Measurements from ENCODE around the gene ITGB6. TPM values are rescaled to one million over a fixed set of nuclear protein-coding genes. Genes with fewer than 3 reads are reported as not detected.

ITGB6 gene
- total and polyA plus RNA-seq, 2 donors from 2014 or later: 13.4 to 302 TPM

DNA sequence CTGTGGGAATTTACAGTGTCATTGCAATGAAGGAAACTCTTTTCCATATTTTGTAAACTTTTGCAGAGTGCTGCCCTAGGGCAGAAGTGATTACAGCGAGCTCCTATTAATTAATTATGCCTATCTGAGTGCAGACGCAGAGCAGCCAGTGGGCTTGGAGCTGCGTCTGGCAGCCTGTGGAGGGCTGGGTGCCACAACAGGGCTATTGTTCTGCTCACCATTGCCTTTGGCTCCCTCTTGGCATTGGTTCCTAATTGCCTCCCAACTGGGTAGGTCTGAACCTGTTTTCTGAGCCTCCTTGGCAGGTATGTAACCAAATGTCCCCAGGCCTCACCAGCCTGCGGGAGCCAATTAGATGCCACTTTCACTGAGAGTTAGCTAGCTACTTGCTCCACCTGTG is 25.6 kb upstream of the ITGB6 start:
- no peak overlapping the region for H3K9ac ChIP-seq (ENCODE audit: low read length in 3 of 3)
- no peak overlapping the region for H3K4me3 ChIP-seq (ENCODE audit: low read length in 3 of 3)
- no peaks in the 10 kb centered on the region for H3K9me3 ChIP-seq (ENCODE audit: control insufficient read depth in 2 of 3, insufficient read depth in 1 of 3, low read length in 3 of 3)
- DNase-seq (peak in 2 of 5 donors; percentile 24 to 29), FAIRE-seq (no peak)
- H3K4me1 ChIP-seq (ENCODE audit: control insufficient read depth in 2 of 3, insufficient read depth in 2 of 3, low read depth in 1 of 3, low read length in 3 of 3): peaks cover 6 to 64% (median 41%) of the 10 kb centered on the region in 3 donors
- no peak for TF ChIP-seq CTCF (IDR thresholded peaks at IDR 0.05; ENCODE audit: borderline replicate concordance, extremely low read depth, insufficient read depth)
- intact Hi-C loops (cut with DNase I): no loop called here
- H3K27ac ChIP-seq (ENCODE audit: low read depth in 2 of 2, low read length in 2 of 2): peak overlapping the region; percentile 56 to 61
- H3K36me3 ChIP-seq (ENCODE audit: control insufficient read depth in 2 of 3, insufficient read depth in 3 of 3, low read length in 3 of 3): no peaks in the 10 kb centered on the region
- H3K27me3 ChIP-seq (ENCODE audit: control insufficient read depth, insufficient read depth, low read length): no peaks in the 10 kb centered on the region

GRCh38 chr2:160224507-160224906 is 24.4 kb upstream of the ITGB6 start:
- no peak for FAIRE-seq
- TF ChIP-seq CTCF (IDR thresholded peaks at IDR 0.05; ENCODE audit: borderline replicate concordance, extremely low read depth, insufficient read depth): no peak
- Histone ChIP-seq H3K27ac (ENCODE audit: low read depth in 2 of 2, low read length in 2 of 2) (peak overlapping the region in 1 of 2 donors; percentile 58), H3K27me3 (ENCODE audit: control insufficient read depth, insufficient read depth, low read length) (no peaks in the 10 kb centered on the region), H3K36me3 (ENCODE audit: control insufficient read depth in 2 of 3, insufficient read depth in 3 of 3, low read length in 3 of 3) (no peaks in the 10 kb centered on the region), H3K4me1 (ENCODE audit: control insufficient read depth in 2 of 3, insufficient read depth in 2 of 3, low read depth in 1 of 3, low read length in 3 of 3) (peaks cover 11 to 70% (median 49%) of the 10 kb centered on the region in 3 donors), H3K9ac (ENCODE audit: low read length in 3 of 3) (no peak overlapping the region), H3K4me3 (ENCODE audit: low read length in 3 of 3) (no peak overlapping the region), H3K9me3 (ENCODE audit: control insufficient read depth in 2 of 3, insufficient read depth in 1 of 3, low read length in 3 of 3) (no peaks in the 10 kb centered on the region)
- no peak for DNase-seq
- intact Hi-C loops (cut with DNase I): no loop called here

GRCh38 chr2:160224060-160224459 is 24.0 kb upstream of the ITGB6 start:
- Histone ChIP-seq H3K9me3 (ENCODE audit: control insufficient read depth in 2 of 3, insufficient read depth in 1 of 3, low read length in 3 of 3) (no peaks in the 10 kb centered on the region), H3K9ac (ENCODE audit: low read length in 3 of 3) (no peak overlapping the region), H3K27ac (ENCODE audit: low read depth in 2 of 2, low read length in 2 of 2) (peak overlapping the region in 1 of 2 donors; percentile 58), H3K27me3 (ENCODE audit: control insufficient read depth, insufficient read depth, low read length) (no peaks in the 10 kb centered on the region), H3K4me3 (ENCODE audit: low read length in 3 of 3) (no peak overlapping the region), H3K4me1 (ENCODE audit: control insufficient read depth in 2 of 3, insufficient read depth in 2 of 3, low read depth in 1 of 3, low read length in 3 of 3) (peaks cover 9 to 66% (median 46%) of the 10 kb centered on the region in 3 donors), H3K36me3 (ENCODE audit: control insufficient read depth in 2 of 3, insufficient read depth in 3 of 3, low read length in 3 of 3) (no peaks in the 10 kb centered on the region)
- intact Hi-C loops (cut with DNase I): no loop called here
- no peak for FAIRE-seq
- no peak for DNase-seq
- TF ChIP-seq CTCF (IDR thresholded peaks at IDR 0.05; ENCODE audit: borderline replicate concordance, extremely low read depth, insufficient read depth): no peak

- no peaks in the 10 kb centered on the region for H3K9me3 ChIP-seq (ENCODE audit: control insufficient read depth in 2 of 3, insufficient read depth in 1 of 3, low read length in 3 of 3)
- FAIRE-seq (no peak), DNase-seq (no peak)
- H3K4me3 ChIP-seq (ENCODE audit: low read length in 3 of 3): no peak overlapping the region
- H3K9ac ChIP-seq (ENCODE audit: low read length in 3 of 3): no peak overlapping the region
- no peak for TF ChIP-seq CTCF (IDR thresholded peaks at IDR 0.05; ENCODE audit: borderline replicate concordance, extremely low read depth, insufficient read depth)
- peaks cover 5 to 61% (median 46%) of the 10 kb centered on the region in 3 donors for H3K4me1 ChIP-seq (ENCODE audit: control insufficient read depth in 2 of 3, insufficient read depth in 2 of 3, low read depth in 1 of 3, low read length in 3 of 3)
- H3K27ac ChIP-seq (ENCODE audit: low read depth in 2 of 2, low read length in 2 of 2): peak overlapping the region in 1 of 2 donors; percentile 5
- no peaks in the 10 kb centered on the region for H3K27me3 ChIP-seq (ENCODE audit: control insufficient read depth, insufficient read depth, low read length)
- no peaks in the 10 kb centered on the region for H3K36me3 ChIP-seq (ENCODE audit: control insufficient read depth in 2 of 3, insufficient read depth in 3 of 3, low read length in 3 of 3)
- intact Hi-C loops (cut with DNase I): no loop called here
These were observed 23.5 kb upstream of the ITGB6 start for GRCh38 chr2:160223560-160223959.

All from kidney (tissue), 14 donors.